OCI-LY7 (cell line): ENCODE measurements around the gene CCDC92. TPM values are rescaled to one million over a fixed set of nuclear protein-coding genes. Genes with fewer than 3 reads are reported as not detected.

Experiments
- BruUV-seq: library from RNA; stranded (reverse); fragments of 400-500 nt; replicated peaks from 2 replicates; lab custom pipeline; 2021; lab: Mats Ljungman, UMichigan
- CTCF ChIA-PET: fragments of 300-600 bp; sonication (Branson Sonifier 250); formaldehyde crosslinking; loops from one replicate; lab custom pipeline; 2022; ENCODE audit warnings: antibody characterized with exemption; ENCODE audit not compliant: unreplicated experiment; lab: Charles Lee
- POLR2A ChIA-PET: fragments of 300-600 bp; sonication (Branson Sonifier 250); formaldehyde crosslinking; loops from one replicate; lab custom pipeline; 2022; ENCODE audit warnings: antibody characterized with exemption; lab: Charles Lee
- DNase-seq: peaks from one replicate; pipeline ENCODE4 v3.0.0-alpha.2; 2015; ENCODE audit warnings: low spot score
- H2AFZ ChIP-seq: fragments of 200-600 bp; sonication (generic), shearing (Covaris generic); 2 replicates; pipeline ENCODE4 v1.6.1; 2014; ENCODE audit warnings: mild to moderate bottlenecking, antibody characterized with exemption, low read length, moderate library complexity
- H3K27ac ChIP-seq: fragments of 200-600 bp; sonication (generic); 2 replicates; pipeline ENCODE4 v1.5.1; 2014; ENCODE audit warnings: mixed run types, low read depth, mild to moderate bottlenecking, moderate library complexity, low read length, inconsistent platforms; ENCODE audit not compliant: poor library complexity, severe bottlenecking
- H3K36me3 ChIP-seq: fragments of 200-600 bp; sonication (generic); 2 replicates; pipeline ENCODE4 v1.6.1; 2014; ENCODE audit warnings: mild to moderate bottlenecking, antibody characterized with exemption, low read length, moderate library complexity, mixed read lengths; ENCODE audit not compliant: insufficient read depth
- H3K4me1 ChIP-seq: fragments of 200-600 bp; sonication (generic); 2 replicates; pipeline ENCODE4 v1.5.1; 2014; ENCODE audit warnings: mild to moderate bottlenecking, low read length; ENCODE audit not compliant: insufficient read depth, poor library complexity, severe bottlenecking
- H3K4me2 ChIP-seq: fragments of 200-600 bp; sonication (generic); 2 replicates; pipeline ENCODE4 v1.6.1; 2014; ENCODE audit warnings: mild to moderate bottlenecking, low read length
- H3K4me3 ChIP-seq: fragments of 200-600 bp; sonication (generic); 2 replicates; pipeline ENCODE4 v1.5.1; 2014; ENCODE audit warnings: mild to moderate bottlenecking, low read depth, low read length; ENCODE audit not compliant: poor library complexity, severe bottlenecking
- H3K79me2 ChIP-seq: fragments of 200-600 bp; sonication (generic); 2 replicates; pipeline ENCODE4 v1.6.1; 2016; ENCODE audit warnings: low read depth, mild to moderate bottlenecking, low read length, moderate library complexity, mixed read lengths; ENCODE audit not compliant: insufficient read depth
- H3K9me2 ChIP-seq: fragments of 200-600 bp; sonication (generic); 2 replicates; pipeline ENCODE4 v1.6.1; 2016; ENCODE audit warnings: mild to moderate bottlenecking, low read length, mixed read lengths; ENCODE audit not compliant: insufficient read depth
- H3K9me3 ChIP-seq: fragments of 200-600 bp; sonication (generic); 2 replicates; pipeline ENCODE4 v1.6.1; 2014; ENCODE audit warnings: mild to moderate bottlenecking, mixed run types, low read length, mixed read lengths
- H4K20me1 ChIP-seq: fragments of 200-600 bp; sonication (generic); 2 replicates; pipeline ENCODE4 v1.6.1; 2014; ENCODE audit warnings: mild to moderate bottlenecking, antibody characterized with exemption, low read length, moderate library complexity, mixed read lengths; ENCODE audit not compliant: insufficient read depth
- EZH2phosphoT487 ChIP-seq: fragments of 200-600 bp; sonication (generic); IDR thresholded peaks from 2 replicates; pipeline ENCODE4 v1.6.1; 2018; ENCODE audit warnings: low read depth, borderline replicate concordance, mild to moderate bottlenecking, mixed run types, antibody characterized with exemption, low read length, moderate library complexity, mixed read lengths
- intact Hi-C: fragments of 100-400 bp; cut with micrococcal nuclease; formaldehyde crosslinking; loops from one replicate; pipeline ENCODE4 v1.10.0; 2022; ENCODE audit not compliant: unreplicated experiment
- total RNA-seq, 2 experiments: library from RNA; depleted of rRNA in 1 of 2; stranded (reverse); fragments of >200 nt in 1 of 2; shearing (Covaris generic) in 1 of 2; gene quantifications; 2 replicates each; pipeline ENCODE4 v1.2.3, GENCODE V29; 2014 to 2022
- TF ChIP-seq, protein P1 (sequence below): fragments of 200-600 bp; sonication (generic); conservative IDR thresholded peaks from 2 replicates; pipeline ENCODE4 v1.5.1; 2014; ENCODE audit warnings: mild to moderate bottlenecking, antibody characterized with exemption, low read length, moderate library complexity, mixed read lengths

Gene CCDC92
- total RNA-seq, 2 experiments from 2014 or later = 3.1 to 12.3 TPM

- H2AFZ ChIP-seq = no peak overlapping the region
- DNase-seq = no peak
- H3K36me3 ChIP-seq = no peaks in the 10 kb centered on the region
- H4K20me1 ChIP-seq = no peaks in the 10 kb centered on the region
- H3K4me2 ChIP-seq = no peak overlapping the region
- H3K9me2 ChIP-seq = no peaks in the 10 kb centered on the region
- BruUV-seq = no TSS peak
- H3K9me3 ChIP-seq = no peaks in the 10 kb centered on the region
- no peaks in the 10 kb centered on the region for H3K79me2 ChIP-seq
- H3K4me3 ChIP-seq = no peak overlapping the region
- TF ChIP-seq, protein P1, sequence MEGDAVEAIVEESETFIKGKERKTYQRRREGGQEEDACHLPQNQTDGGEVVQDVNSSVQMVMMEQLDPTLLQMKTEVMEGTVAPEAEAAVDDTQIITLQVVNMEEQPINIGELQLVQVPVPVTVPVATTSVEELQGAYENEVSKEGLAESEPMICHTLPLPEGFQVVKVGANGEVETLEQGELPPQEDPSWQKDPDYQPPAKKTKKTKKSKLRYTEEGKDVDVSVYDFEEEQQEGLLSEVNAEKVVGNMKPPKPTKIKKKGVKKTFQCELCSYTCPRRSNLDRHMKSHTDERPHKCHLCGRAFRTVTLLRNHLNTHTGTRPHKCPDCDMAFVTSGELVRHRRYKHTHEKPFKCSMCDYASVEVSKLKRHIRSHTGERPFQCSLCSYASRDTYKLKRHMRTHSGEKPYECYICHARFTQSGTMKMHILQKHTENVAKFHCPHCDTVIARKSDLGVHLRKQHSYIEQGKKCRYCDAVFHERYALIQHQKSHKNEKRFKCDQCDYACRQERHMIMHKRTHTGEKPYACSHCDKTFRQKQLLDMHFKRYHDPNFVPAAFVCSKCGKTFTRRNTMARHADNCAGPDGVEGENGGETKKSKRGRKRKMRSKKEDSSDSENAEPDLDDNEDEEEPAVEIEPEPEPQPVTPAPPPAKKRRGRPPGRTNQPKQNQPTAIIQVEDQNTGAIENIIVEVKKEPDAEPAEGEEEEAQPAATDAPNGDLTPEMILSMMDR = no peak
- intact Hi-C loops = no loop called here
- no peaks in the 10 kb centered on the region for H3K4me1 ChIP-seq
- ChIA-PET CTCF (no interaction called here), POLR2A (no interaction called here)
- H3K27ac ChIP-seq = no peak overlapping the region
Observed at GRCh38 chr12:123929946-123930583, 42.6 kb downstream of the CCDC92 start.

DNA sequence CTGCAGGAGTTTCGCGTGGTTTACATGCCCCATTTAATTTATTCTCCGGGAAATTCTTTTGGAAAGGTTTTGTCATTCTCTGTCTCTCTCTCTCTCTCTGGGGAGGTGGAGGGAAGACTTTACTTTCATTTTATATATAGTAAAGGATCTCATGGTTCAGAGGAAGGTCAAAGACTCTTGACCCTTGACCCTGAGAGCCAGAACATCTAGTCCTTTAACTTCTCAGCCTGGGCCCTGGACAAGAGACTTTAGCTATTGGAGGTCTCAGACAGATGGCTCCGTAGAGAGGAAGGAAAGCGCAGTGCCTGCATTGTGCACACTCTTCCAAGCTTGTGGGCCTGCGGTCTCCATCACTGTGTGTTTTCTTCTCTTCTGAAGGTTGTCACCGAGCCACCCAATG, 43.7 kb downstream of the CCDC92 start:
- Histone ChIP-seq H3K27ac (no peak overlapping the region), H3K4me1 (no peaks in the 10 kb centered on the region), H4K20me1 (no peaks in the 10 kb centered on the region), H3K9me3 (no peaks in the 10 kb centered on the region), H3K4me3 (no peak overlapping the region), H3K79me2 (no peaks in the 10 kb centered on the region), H3K36me3 (no peaks in the 10 kb centered on the region), H3K9me2 (no peaks in the 10 kb centered on the region), H3K4me2 (no peak overlapping the region), H2AFZ (no peak overlapping the region)
- POLR2A ChIA-PET = no interaction called here
- TF ChIP-seq, protein P1 = no peak
- no peak for TF ChIP-seq EZH2phosphoT487
- intact Hi-C loops = no loop called here
- no peak for DNase-seq
- BruUV-seq = no TSS peak
- CTCF ChIA-PET = no interaction called here

- DNase-seq = no peak
- TF ChIP-seq EZH2phosphoT487 = no peak
- TF ChIP-seq, protein P1 = 0 out of 2 replicates have a peak, but pooled peaks have one; percentile 14
- H3K27ac ChIP-seq = no peak overlapping the region
- no peaks in the 10 kb centered on the region for H3K4me1 ChIP-seq
- no peaks in the 10 kb centered on the region for H4K20me1 ChIP-seq
- POLR2A ChIA-PET = no interaction called here
- H3K4me3 ChIP-seq = no peak overlapping the region
- no peaks in the 10 kb centered on the region for H3K9me2 ChIP-seq
- BruUV-seq = no TSS peak
- H3K9me3 ChIP-seq = no peaks in the 10 kb centered on the region
- CTCF ChIA-PET = no interaction called here
- H3K4me2 ChIP-seq = no peak overlapping the region
- no peaks in the 10 kb centered on the region for H3K36me3 ChIP-seq
- intact Hi-C loops = no loop called here
- H3K79me2 ChIP-seq = no peaks in the 10 kb centered on the region
- no peak overlapping the region for H2AFZ ChIP-seq
Observed at GRCh38 chr12:123928274-123928865, 44.3 kb downstream of the CCDC92 start.
